ENCODE results near the gene SLC44A1.

GRCh38 chr9:105415662-105415980 is 171.2 kb downstream of the SLC44A1 start:
- TF ChIP-seq POLR2AphosphoS5 (IDR thresholded peaks at IDR 0.05; ENCODE audit: low read length) (no peak), ATF3 (IDR thresholded peaks at IDR 0.05; ENCODE audit: borderline replicate concordance, extremely low read depth, low read depth, low read length) (no peak), SIN3A (IDR thresholded peaks at IDR 0.05; ENCODE audit: low read depth, low read length) (no peak), SKIL (IDR thresholded peaks at IDR 0.05; ENCODE audit: low read depth, poor library complexity, severe bottlenecking) (no peak), GABPA (IDR thresholded peaks at IDR 0.05; ENCODE audit: low read depth) (no peak), IKZF1 (conservative IDR thresholded peaks at IDR 0.05) (no peak), NFIC (IDR thresholded peaks at IDR 0.05; ENCODE audit: low read depth, low read length) (no peak)
- TF ChIP-seq, protein P1, sequence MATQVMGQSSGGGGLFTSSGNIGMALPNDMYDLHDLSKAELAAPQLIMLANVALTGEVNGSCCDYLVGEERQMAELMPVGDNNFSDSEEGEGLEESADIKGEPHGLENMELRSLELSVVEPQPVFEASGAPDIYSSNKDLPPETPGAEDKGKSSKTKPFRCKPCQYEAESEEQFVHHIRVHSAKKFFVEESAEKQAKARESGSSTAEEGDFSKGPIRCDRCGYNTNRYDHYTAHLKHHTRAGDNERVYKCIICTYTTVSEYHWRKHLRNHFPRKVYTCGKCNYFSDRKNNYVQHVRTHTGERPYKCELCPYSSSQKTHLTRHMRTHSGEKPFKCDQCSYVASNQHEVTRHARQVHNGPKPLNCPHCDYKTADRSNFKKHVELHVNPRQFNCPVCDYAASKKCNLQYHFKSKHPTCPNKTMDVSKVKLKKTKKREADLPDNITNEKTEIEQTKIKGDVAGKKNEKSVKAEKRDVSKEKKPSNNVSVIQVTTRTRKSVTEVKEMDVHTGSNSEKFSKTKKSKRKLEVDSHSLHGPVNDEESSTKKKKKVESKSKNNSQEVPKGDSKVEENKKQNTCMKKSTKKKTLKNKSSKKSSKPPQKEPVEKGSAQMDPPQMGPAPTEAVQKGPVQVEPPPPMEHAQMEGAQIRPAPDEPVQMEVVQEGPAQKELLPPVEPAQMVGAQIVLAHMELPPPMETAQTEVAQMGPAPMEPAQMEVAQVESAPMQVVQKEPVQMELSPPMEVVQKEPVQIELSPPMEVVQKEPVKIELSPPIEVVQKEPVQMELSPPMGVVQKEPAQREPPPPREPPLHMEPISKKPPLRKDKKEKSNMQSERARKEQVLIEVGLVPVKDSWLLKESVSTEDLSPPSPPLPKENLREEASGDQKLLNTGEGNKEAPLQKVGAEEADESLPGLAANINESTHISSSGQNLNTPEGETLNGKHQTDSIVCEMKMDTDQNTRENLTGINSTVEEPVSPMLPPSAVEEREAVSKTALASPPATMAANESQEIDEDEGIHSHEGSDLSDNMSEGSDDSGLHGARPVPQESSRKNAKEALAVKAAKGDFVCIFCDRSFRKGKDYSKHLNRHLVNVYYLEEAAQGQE (IDR thresholded peaks at IDR 0.05; ENCODE audit: low read depth, low read length) = no peak

Data from GM12878 (cell line).